T-helper 2 cell treated with Interferon-gamma antibody and Interleukin-4, amounts not matched to agents 5 μg/mL and 100 μg/mL, for 36 hours (primary cell): ENCODE results near the gene PLPPR1.

Source experiments
- DNase-seq: peaks from one replicate; pipeline ENCODE4 v3.0.0; 2021; ENCODE audit warnings: low spot score
- H3K27ac Mint-ChIP-seq: one replicate; pipeline ENCODE4 v1.8.0; 2021; ENCODE audit warnings: mild to moderate bottlenecking, mixed read lengths
- H3K27me3 Mint-ChIP-seq: one replicate; pipeline ENCODE4 v1.8.0; 2021; ENCODE audit warnings: low read depth, mixed read lengths
- H3K36me3 Mint-ChIP-seq: one replicate; pipeline ENCODE4 v1.8.0; 2021; ENCODE audit warnings: low read depth, mixed read lengths
- H3K4me1 Mint-ChIP-seq: one replicate; pipeline ENCODE4 v1.8.0; 2021; ENCODE audit warnings: low read depth, mixed read lengths
- H3K4me3 Mint-ChIP-seq: one replicate; pipeline ENCODE4 v1.8.0; 2022; ENCODE audit warnings: mild to moderate bottlenecking, moderate library complexity, mixed read lengths
- H3K9me3 Mint-ChIP-seq: one replicate; pipeline ENCODE4 v1.8.0; 2021; ENCODE audit warnings: mixed read lengths

Gene PLPPR1

GRCh38 chr9:101028346-101029314 lies at the start of gene PLPPR1:
Gene PLPPR1, plus strand, starts transcription at chr9:101028727.
- no peak for DNase-seq
- H3K27me3 Mint-ChIP-seq = peaks cover 41% of the 10 kb centered on the region
- H3K27ac Mint-ChIP-seq = no peak within 1 kb of the TSS
- H3K4me1 Mint-ChIP-seq = no peaks in the 10 kb centered on the region
- no peaks in the 10 kb centered on the region for H3K36me3 Mint-ChIP-seq
- peak within 1 kb of the TSS; percentile 47 for H3K4me3 Mint-ChIP-seq
- no peaks in the 10 kb centered on the region for H3K9me3 Mint-ChIP-seq

GRCh38 chr9:100989731-100990130 lies 38.8 kb upstream of the PLPPR1 start:
- DNase-seq = no peak
- Mint-ChIP-seq H3K4me1 (no peaks in the 10 kb centered on the region), H3K36me3 (no peaks in the 10 kb centered on the region), H3K27ac (no peak overlapping the region), H3K9me3 (no peaks in the 10 kb centered on the region), H3K4me3 (no peak overlapping the region), H3K27me3 (no peaks in the 10 kb centered on the region)

- Mint-ChIP-seq H3K4me1 (no peaks in the 10 kb centered on the region), H3K27me3 (no peaks in the 10 kb centered on the region), H3K4me3 (no peak overlapping the region), H3K27ac (no peak overlapping the region), H3K36me3 (no peaks in the 10 kb centered on the region), H3K9me3 (no peaks in the 10 kb centered on the region)
- no peak for DNase-seq
These were observed 37.7 kb upstream of the PLPPR1 start for GRCh38 chr9:100990605-100991381.

DNA sequence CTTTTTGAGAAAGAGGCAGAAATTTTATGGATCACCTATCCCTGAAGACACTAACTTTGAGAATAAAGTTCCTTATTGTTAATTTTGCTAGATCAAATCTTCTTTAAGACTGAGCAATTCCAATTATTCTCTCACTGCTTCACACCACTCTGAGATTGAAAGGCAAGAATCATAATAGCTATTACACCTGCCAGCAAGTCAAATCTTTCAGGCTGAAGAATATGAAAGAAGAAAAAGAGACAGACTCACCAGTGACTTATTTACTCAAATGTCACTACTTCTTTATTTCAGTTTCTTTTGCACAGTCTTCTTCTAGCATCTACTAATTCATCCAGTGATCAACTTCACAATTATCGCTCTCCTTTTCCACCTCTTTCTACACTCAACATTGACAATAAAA lies 35.9 kb upstream of the PLPPR1 start:
- Mint-ChIP-seq H3K4me3 (no peak overlapping the region), H3K9me3 (no peaks in the 10 kb centered on the region), H3K27ac (no peak overlapping the region), H3K4me1 (no peaks in the 10 kb centered on the region), H3K36me3 (no peaks in the 10 kb centered on the region), H3K27me3 (no peaks in the 10 kb centered on the region)
- DNase-seq = no peak

DNA sequence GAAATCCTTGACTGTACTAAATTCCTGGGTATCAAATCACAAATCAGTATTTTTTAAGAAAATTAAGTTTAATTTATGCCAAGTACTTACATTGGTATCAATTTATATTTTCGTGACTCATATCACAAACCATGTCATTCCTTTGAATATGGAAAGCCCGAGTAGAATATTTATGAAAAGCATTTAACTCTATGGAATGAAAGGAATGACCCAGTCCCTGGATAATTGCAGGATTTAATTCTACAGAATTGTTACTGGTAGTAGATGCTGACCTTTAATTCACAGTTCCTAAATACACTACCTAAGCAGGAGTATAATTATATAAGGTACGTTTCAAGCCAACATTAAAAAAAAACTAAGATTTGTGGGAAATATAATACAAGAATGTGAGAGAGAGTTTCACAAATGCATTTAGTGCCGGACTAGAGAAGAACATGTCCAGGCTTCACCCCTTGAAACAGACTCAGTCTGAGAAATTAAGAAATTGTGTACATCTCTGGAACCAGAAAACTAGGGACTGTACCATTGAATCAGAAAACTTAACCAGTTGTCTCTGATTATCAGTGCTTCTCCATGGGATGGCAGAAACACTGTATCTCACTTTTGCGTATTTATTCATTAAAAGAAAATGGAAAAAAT lies 28.5 kb upstream of the PLPPR1 start:
- Mint-ChIP-seq H3K27ac (no peak overlapping the region), H3K9me3 (no peaks in the 10 kb centered on the region), H3K4me3 (no peak overlapping the region), H3K4me1 (no peaks in the 10 kb centered on the region), H3K27me3 (no peaks in the 10 kb centered on the region), H3K36me3 (no peaks in the 10 kb centered on the region)
- no peak for DNase-seq

GRCh38 chr9:101005246-101005645 lies 23.3 kb upstream of the PLPPR1 start:
- DNase-seq = no peak
- H3K27ac Mint-ChIP-seq = no peak overlapping the region
- H3K36me3 Mint-ChIP-seq = no peaks in the 10 kb centered on the region
- H3K4me1 Mint-ChIP-seq = no peaks in the 10 kb centered on the region
- no peak overlapping the region for H3K4me3 Mint-ChIP-seq
- H3K27me3 Mint-ChIP-seq = no peaks in the 10 kb centered on the region
- peaks cover 7% of the 10 kb centered on the region for H3K9me3 Mint-ChIP-seq

DNA sequence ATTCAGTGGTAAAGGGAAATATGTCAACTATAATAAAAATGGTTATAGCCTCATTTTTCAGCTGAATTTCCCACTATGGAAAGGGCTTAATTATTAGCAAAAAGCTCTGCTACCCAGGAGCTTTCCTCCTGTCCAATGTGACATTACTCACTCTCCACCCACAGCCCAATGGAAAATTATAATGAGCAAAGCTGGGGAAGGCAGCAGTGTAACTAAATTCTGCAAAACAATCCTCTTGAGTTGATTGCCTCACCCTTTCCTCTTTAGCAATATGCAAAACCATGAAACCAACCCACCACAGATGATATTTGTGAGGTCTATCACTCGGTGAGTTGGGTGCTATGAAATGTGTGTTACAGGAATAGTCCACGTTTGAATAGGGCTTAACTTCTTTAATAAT lies 14.0 kb upstream of the PLPPR1 start:
- Mint-ChIP-seq H3K9me3 (no peaks in the 10 kb centered on the region), H3K27me3 (no peaks in the 10 kb centered on the region), H3K4me3 (no peak overlapping the region), H3K36me3 (no peaks in the 10 kb centered on the region), H3K27ac (no peak overlapping the region), H3K4me1 (no peaks in the 10 kb centered on the region)
- no peak for DNase-seq

GRCh38 chr9:101018467-101018866 lies 10.1 kb upstream of the PLPPR1 start:
- DNase-seq = no peak
- H3K9me3 Mint-ChIP-seq = no peaks in the 10 kb centered on the region
- no peaks in the 10 kb centered on the region for H3K36me3 Mint-ChIP-seq
- H3K27ac Mint-ChIP-seq = no peak overlapping the region
- no peaks in the 10 kb centered on the region for H3K4me1 Mint-ChIP-seq
- H3K4me3 Mint-ChIP-seq = no peak overlapping the region
- no peaks in the 10 kb centered on the region for H3K27me3 Mint-ChIP-seq

GRCh38 chr9:101022704-101023103 lies 5.8 kb upstream of the PLPPR1 start:
- no peaks in the 10 kb centered on the region for H3K4me1 Mint-ChIP-seq
- DNase-seq = no peak
- no peaks in the 10 kb centered on the region for H3K9me3 Mint-ChIP-seq
- H3K27me3 Mint-ChIP-seq = peaks cover 6% of the 10 kb centered on the region
- no peak overlapping the region for H3K4me3 Mint-ChIP-seq
- no peaks in the 10 kb centered on the region for H3K36me3 Mint-ChIP-seq
- no peak overlapping the region for H3K27ac Mint-ChIP-seq

- no peaks in the 10 kb centered on the region for H3K9me3 Mint-ChIP-seq
- no peak overlapping the region for H3K27ac Mint-ChIP-seq
- H3K27me3 Mint-ChIP-seq = peaks cover 32% of the 10 kb centered on the region
- DNase-seq = no peak
- no peak overlapping the region for H3K4me3 Mint-ChIP-seq
- H3K36me3 Mint-ChIP-seq = no peaks in the 10 kb centered on the region
- no peaks in the 10 kb centered on the region for H3K4me1 Mint-ChIP-seq
These were observed 2.6 kb upstream of the PLPPR1 start for GRCh38 chr9:101025940-101026339.

DNA sequence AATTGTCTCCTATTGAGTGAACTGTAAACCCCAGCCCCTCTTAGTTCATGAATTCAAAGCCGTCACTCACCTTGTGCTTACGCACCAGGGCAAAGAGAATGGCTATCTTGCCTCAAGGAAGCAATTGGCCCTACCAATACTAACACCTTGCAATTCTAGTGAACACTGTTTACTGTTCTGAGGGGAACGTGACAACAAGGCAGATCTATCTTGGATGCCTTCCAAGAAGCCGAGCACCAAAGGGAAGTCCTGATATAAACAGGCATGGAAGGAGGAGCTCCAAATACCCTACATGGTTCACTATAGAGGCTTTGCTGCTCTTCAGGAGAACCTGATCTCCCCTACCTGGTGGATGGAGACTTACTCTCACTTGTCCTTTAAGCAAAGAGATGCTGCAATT lies 1.7 kb upstream of the PLPPR1 start:
- no peaks in the 10 kb centered on the region for H3K4me1 Mint-ChIP-seq
- DNase-seq = no peak
- H3K27me3 Mint-ChIP-seq = peaks cover 40% of the 10 kb centered on the region
- H3K36me3 Mint-ChIP-seq = no peaks in the 10 kb centered on the region
- no peak overlapping the region for H3K4me3 Mint-ChIP-seq
- H3K9me3 Mint-ChIP-seq = no peaks in the 10 kb centered on the region
- no peak overlapping the region for H3K27ac Mint-ChIP-seq

DNA sequence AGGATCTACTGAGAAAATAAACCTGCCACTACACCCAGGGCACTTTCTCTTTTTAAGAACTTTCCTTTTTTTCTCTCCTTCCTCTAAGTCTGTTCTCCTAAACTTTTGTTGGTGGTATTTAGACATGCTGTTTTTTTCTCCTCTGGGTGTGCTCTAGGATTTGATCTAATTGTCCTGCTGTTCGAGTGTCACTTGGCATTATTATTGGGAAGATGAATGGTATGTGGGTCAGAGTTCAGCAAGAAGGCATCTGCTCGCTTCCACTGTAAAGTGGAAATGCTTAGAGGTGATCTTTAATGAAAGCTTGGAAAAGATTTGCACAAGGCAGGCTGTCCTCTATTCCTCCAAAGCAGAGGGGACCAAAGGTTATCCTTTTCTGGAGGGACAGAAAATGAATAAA lies 1.3 kb upstream of the PLPPR1 start:
- no peak for DNase-seq
- H3K27me3 Mint-ChIP-seq = peaks cover 41% of the 10 kb centered on the region
- H3K36me3 Mint-ChIP-seq = no peaks in the 10 kb centered on the region
- H3K27ac Mint-ChIP-seq = no peak overlapping the region
- no peaks in the 10 kb centered on the region for H3K9me3 Mint-ChIP-seq
- no peak overlapping the region for H3K4me3 Mint-ChIP-seq
- H3K4me1 Mint-ChIP-seq = no peaks in the 10 kb centered on the region

DNA sequence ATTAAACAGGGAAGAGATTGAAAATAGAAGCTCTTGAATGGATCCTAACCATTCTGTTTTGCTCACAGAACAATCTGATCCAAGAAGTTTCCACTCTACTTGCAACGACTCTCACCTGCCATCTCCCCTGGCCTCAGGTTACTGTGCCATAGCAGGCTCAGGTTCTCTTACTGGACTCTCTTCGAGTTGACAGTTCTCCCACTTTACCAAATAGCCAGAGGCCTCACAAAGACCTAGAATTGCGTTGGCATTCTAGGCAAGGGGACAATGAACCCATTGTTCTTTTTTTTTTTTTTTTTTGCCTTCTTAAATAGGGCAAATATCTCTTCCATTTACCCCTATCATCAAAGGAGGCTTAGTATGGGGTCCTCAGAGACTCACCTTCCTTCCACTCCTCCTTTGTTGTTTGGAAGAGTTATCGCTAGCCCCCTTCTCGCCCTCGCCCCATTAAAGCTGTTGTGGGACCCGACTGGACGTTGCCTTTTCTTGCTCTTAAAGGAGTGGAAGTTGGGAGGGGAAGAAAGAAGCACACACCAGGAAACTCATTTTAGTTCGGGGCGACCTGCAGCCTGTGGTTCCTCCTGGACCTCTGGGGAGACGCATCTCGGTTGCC lies 688 bp upstream of the PLPPR1 start:
- Mint-ChIP-seq H3K36me3 (no peaks in the 10 kb centered on the region), H3K27ac (no peak overlapping the region), H3K27me3 (peaks cover 41% of the 10 kb centered on the region), H3K4me3 (no peak overlapping the region), H3K9me3 (no peaks in the 10 kb centered on the region), H3K4me1 (no peaks in the 10 kb centered on the region)
- no peak for DNase-seq
